Measurements from ENCODE around the gene TMEM255B. TPM values are rescaled to one million over a fixed set of nuclear protein-coding genes. Genes with fewer than 3 reads are reported as not detected.

TMEM255B gene
- total RNA-seq, 1 experiment from 2014 or later, result 26.3 TPM

GRCh38 chr13:113763961-113764792 is 5.2 kb downstream of the TMEM255B start:
- Histone ChIP-seq H3K4me3 (ENCODE audit: low read depth in 2 of 2, low read length in 2 of 2) (no peak overlapping the region), H3K36me3 (ENCODE audit: control insufficient read depth, insufficient read depth, low read length) (no peaks in the 10 kb centered on the region), H3K4me1 (ENCODE audit: control insufficient read depth, insufficient read depth, low read length) (no peaks in the 10 kb centered on the region), H3K27me3 (ENCODE audit: control insufficient read depth, insufficient read depth, low read length) (no peaks in the 10 kb centered on the region), H3K9me3 (ENCODE audit: control insufficient read depth, insufficient read depth, low read depth, low read length) (no peaks in the 10 kb centered on the region), H3K27ac (ENCODE audit: low read length) (no peak overlapping the region)
- POLR2A ChIA-PET, result no interaction called here
- BruUV-seq (replicated peaks), result no TSS peak
- TF ChIP-seq POLR2AphosphoS5 (IDR thresholded peaks at IDR 0.05; ENCODE audit: low read depth, low read length) (no peak), SIN3A (IDR thresholded peaks at IDR 0.05; ENCODE audit: borderline replicate concordance, insufficient read depth, low read depth, low read length) (no peak), REST (IDR thresholded peaks at IDR 0.05; ENCODE audit: insufficient read depth in 1 of 2, low read depth in 2 of 2, low read length in 1 of 2) (no peak), TCF7L2 (IDR thresholded peaks at IDR 0.05; ENCODE audit: low read depth, low read length) (no peak), CTCF (IDR thresholded peaks at IDR 0.05) (no peak)
- in situ Hi-C loops (cut with HindIII; ENCODE audit: low pct_unique_long_range_greater_than_20kb, low sequenced_read_pairs), result no loop called here
- CTCF ChIA-PET, result no interaction called here
- DNase-seq (ENCODE audit: low read depth, low spot score), result no peak
- ATAC-seq, result peak; percentile 33; the same call in 1 of the 2 replicates
- intact Hi-C loops (cut with micrococcal nuclease; ENCODE audit: unreplicated experiment), result no loop called here

- POLR2A ChIA-PET, result no interaction called here
- in situ Hi-C loops (cut with HindIII; ENCODE audit: low pct_unique_long_range_greater_than_20kb, low sequenced_read_pairs) (no loop called here), intact Hi-C loops (cut with micrococcal nuclease; ENCODE audit: unreplicated experiment) (no loop called here)
- no peaks in the 10 kb centered on the region for H3K4me1 ChIP-seq (ENCODE audit: control insufficient read depth, insufficient read depth, low read length)
- DNase-seq (ENCODE audit: low read depth, low spot score) (no peak), ATAC-seq (0 out of 2 replicates have a peak, but pooled peaks have one; percentile 39)
- CTCF ChIA-PET, result no interaction called here
- H3K36me3 ChIP-seq (ENCODE audit: control insufficient read depth, insufficient read depth, low read length), result no peaks in the 10 kb centered on the region
- H3K27ac ChIP-seq (ENCODE audit: low read length), result no peak overlapping the region
- no peak for TF ChIP-seq SIN3A (IDR thresholded peaks at IDR 0.05; ENCODE audit: borderline replicate concordance, insufficient read depth, low read depth, low read length)
- no peak for TF ChIP-seq POLR2AphosphoS5 (IDR thresholded peaks at IDR 0.05; ENCODE audit: low read depth, low read length)
- TF ChIP-seq CTCF (IDR thresholded peaks at IDR 0.05), result no peak
- no peak for TF ChIP-seq TCF7L2 (IDR thresholded peaks at IDR 0.05; ENCODE audit: low read depth, low read length)
- TF ChIP-seq REST (IDR thresholded peaks at IDR 0.05; ENCODE audit: insufficient read depth in 1 of 2, low read depth in 2 of 2, low read length in 1 of 2), result no peak
- BruUV-seq (replicated peaks), result no TSS peak
- H3K4me3 ChIP-seq (ENCODE audit: low read depth in 2 of 2, low read length in 2 of 2), result no peak overlapping the region
- no peaks in the 10 kb centered on the region for H3K27me3 ChIP-seq (ENCODE audit: control insufficient read depth, insufficient read depth, low read length)
- H3K9me3 ChIP-seq (ENCODE audit: control insufficient read depth, insufficient read depth, low read depth, low read length), result no peaks in the 10 kb centered on the region
These were observed 6.0 kb downstream of the TMEM255B start for GRCh38 chr13:113764793-113765563.

Data from Panc1 (cell line).